Fibroblast of lung (primary cell): ENCODE data around the gene FBLN1. TPM values are rescaled to one million over a fixed set of nuclear protein-coding genes. Genes with fewer than 3 reads are reported as not detected.
"Not testable (repeated sequence)": the region's sequence is repeated elsewhere in the genome, so short reads cannot be mapped to it uniquely, and the experiment has no call there.

Source experiments
- DNase-seq, 2 donors: peaks; one replicate each; pipeline versions ENCODE4 v3.0.0 to v3.0.0-alpha.2; 2010; ENCODE audit warnings: low read depth in 2 of 2
- H2AFZ ChIP-seq: 2 replicates; pipeline ENCODE4 v1.5.1; 2012; ENCODE audit warnings: low read length, control low read depth, inconsistent platforms
- H3K27ac ChIP-seq: 2 replicates; pipeline ENCODE4 v1.5.1; 2011; ENCODE audit warnings: low read length, control low read depth; ENCODE audit not compliant: insufficient read depth
- H3K27me3 ChIP-seq: 2 replicates; pipeline ENCODE4 v1.5.1; 2011; ENCODE audit warnings: mild to moderate bottlenecking, low read length; ENCODE audit not compliant: control insufficient read depth, insufficient read depth
- H3K36me3 ChIP-seq: 2 replicates; pipeline ENCODE4 v1.5.1; 2011; ENCODE audit warnings: low read length; ENCODE audit not compliant: control insufficient read depth, insufficient read depth
- H3K4me1 ChIP-seq: 2 replicates; pipeline ENCODE4 v1.5.1; 2011; ENCODE audit warnings: low read length; ENCODE audit not compliant: control insufficient read depth, insufficient read depth; ENCODE audit errors: extremely low read depth
- H3K4me2 ChIP-seq: 2 replicates; pipeline ENCODE4 v1.5.1; 2011; ENCODE audit warnings: low read length, control low read depth; ENCODE audit not compliant: insufficient read depth; ENCODE audit errors: extremely low read depth
- H3K4me3 ChIP-seq, 4 experiments: fragments of 200-600 bp in 1 of 4; sonication (generic) in 1 of 4; replicated peaks in 1 of 4; 2 replicates each; pipeline ENCODE4 v1.5.1; 2011 to 2016; ENCODE audit warnings: low read length in 4 of 4, low read depth in 3 of 4, mild to moderate bottlenecking in 3 of 4, control low read depth in 2 of 4, inconsistent platforms in 1 of 4, mixed read lengths in 1 of 4; ENCODE audit not compliant: insufficient read depth in 1 of 4; ENCODE audit errors: control extremely low read depth in 1 of 4
- H3K79me2 ChIP-seq: 2 replicates; pipeline ENCODE4 v1.5.1; 2012; ENCODE audit warnings: mild to moderate bottlenecking, low read length, inconsistent platforms; ENCODE audit not compliant: control insufficient read depth, insufficient read depth
- H3K9ac ChIP-seq: 2 replicates; pipeline ENCODE4 v1.5.1; 2011; ENCODE audit warnings: mild to moderate bottlenecking, low read length, control low read depth; ENCODE audit not compliant: insufficient read depth
- H3K9me3 ChIP-seq: 2 replicates; pipeline ENCODE4 v1.5.1; 2012; ENCODE audit warnings: low read depth, low read length; ENCODE audit not compliant: control insufficient read depth, insufficient read depth
- H4K20me1 ChIP-seq: 2 replicates; pipeline ENCODE4 v1.5.1; 2011; ENCODE audit warnings: low read length; ENCODE audit not compliant: control insufficient read depth, insufficient read depth; ENCODE audit errors: extremely low read depth
- EZH2 ChIP-seq: IDR thresholded peaks from 2 replicates; pipeline ENCODE4 v1.5.1; 2012; ENCODE audit warnings: low read length, control low read depth, mild to moderate bottlenecking; ENCODE audit errors: missing control alignments
- polyA plus RNA-seq, 2 donors: library from polyadenylated mRNA; depleted of rRNA in 1 of 2; stranded (reverse) in 1 of 2; unstranded in 1 of 2; fragments of >200 nt; gene quantifications; 2 replicates each; pipeline ENCODE4 v1.2.1, GENCODE V29; 2011 to 2012; ENCODE audit warnings: missing spikeins in 1 of 2
- total RNA-seq: library from RNA; depleted of rRNA; stranded (reverse); fragments of >200 nt; gene quantifications from 2 replicates; pipeline ENCODE4 v1.2.1, GENCODE V29; 2014
- TF ChIP-seq, protein P1 (sequence below), 2 donors: IDR thresholded peaks in 1 of 2; conservative IDR thresholded peaks in 1 of 2; 1 replicate in 1 of 2; 2 replicates in 1 of 2; pipeline ENCODE4 v1.5.1; 2011 to 2012; ENCODE audit warnings: low read length in 2 of 2, control low read depth in 1 of 2, inconsistent platforms in 1 of 2, low read depth in 1 of 2, mild to moderate bottlenecking in 1 of 2

Gene FBLN1
- total and polyA plus RNA-seq, 2 donors (not counting 1 experiment from before 2014, with no cell fraction given) = 134 to 270 TPM

- Histone ChIP-seq H3K4me3 (no peak overlapping the region), H3K9ac (no peak overlapping the region), H2AFZ (no peak overlapping the region), H3K36me3 (peaks cover 7% of the 10 kb centered on the region), H3K79me2 (no peaks in the 10 kb centered on the region), H3K4me2 (no peak overlapping the region), H4K20me1 (no peaks in the 10 kb centered on the region), H3K27me3 (no peaks in the 10 kb centered on the region), H3K27ac (no peak overlapping the region), H3K9me3 (no peaks in the 10 kb centered on the region), H3K4me1 (peaks cover 23% of the 10 kb centered on the region)
- no peak for TF ChIP-seq EZH2
- TF ChIP-seq, protein P1, sequence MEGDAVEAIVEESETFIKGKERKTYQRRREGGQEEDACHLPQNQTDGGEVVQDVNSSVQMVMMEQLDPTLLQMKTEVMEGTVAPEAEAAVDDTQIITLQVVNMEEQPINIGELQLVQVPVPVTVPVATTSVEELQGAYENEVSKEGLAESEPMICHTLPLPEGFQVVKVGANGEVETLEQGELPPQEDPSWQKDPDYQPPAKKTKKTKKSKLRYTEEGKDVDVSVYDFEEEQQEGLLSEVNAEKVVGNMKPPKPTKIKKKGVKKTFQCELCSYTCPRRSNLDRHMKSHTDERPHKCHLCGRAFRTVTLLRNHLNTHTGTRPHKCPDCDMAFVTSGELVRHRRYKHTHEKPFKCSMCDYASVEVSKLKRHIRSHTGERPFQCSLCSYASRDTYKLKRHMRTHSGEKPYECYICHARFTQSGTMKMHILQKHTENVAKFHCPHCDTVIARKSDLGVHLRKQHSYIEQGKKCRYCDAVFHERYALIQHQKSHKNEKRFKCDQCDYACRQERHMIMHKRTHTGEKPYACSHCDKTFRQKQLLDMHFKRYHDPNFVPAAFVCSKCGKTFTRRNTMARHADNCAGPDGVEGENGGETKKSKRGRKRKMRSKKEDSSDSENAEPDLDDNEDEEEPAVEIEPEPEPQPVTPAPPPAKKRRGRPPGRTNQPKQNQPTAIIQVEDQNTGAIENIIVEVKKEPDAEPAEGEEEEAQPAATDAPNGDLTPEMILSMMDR (conservative IDR thresholded peaks at IDR 0.05 in 1 of 2, IDR thresholded peaks at IDR 0.05 in 1 of 2; ENCODE audit: low read depth in 1 of 2, low read length in 2 of 2) = no peak
- no peak for DNase-seq
These were observed 31.0 kb downstream of the FBLN1 start for GRCh38 chr22:45533703-45534102.

GRCh38 chr22:45534339-45535192, 31.9 kb downstream of the FBLN1 start:
- DNase-seq = peak; percentile 60 to 96

DNA sequence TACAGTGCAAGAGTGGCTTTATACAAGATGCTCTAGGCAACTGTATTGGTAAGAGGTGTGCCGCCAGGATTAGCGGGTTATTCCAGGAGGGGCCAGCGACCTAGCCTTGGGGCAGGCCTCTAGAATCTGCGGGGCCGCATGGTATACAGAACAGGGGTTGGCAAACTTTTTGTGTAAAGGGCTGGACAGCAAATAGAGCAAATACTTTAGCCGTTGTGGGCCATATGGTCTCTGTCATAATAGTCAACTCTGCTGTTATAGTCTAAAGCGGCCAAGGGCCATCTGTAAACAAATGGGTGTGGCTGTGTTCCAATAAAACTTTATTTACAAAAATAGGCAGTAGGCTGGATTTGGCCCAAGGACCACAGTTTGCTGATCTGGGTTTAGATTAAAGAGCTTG, 32.6 kb downstream of the FBLN1 start:
- peak in 1 of 2 donors; percentile 82 for DNase-seq
- no peak for TF ChIP-seq EZH2
- TF ChIP-seq, protein P1 (conservative IDR thresholded peaks at IDR 0.05 in 1 of 2, IDR thresholded peaks at IDR 0.05 in 1 of 2; ENCODE audit: low read depth in 1 of 2, low read length in 2 of 2) = no peak
- H3K9ac ChIP-seq = no peak overlapping the region
- H3K27ac ChIP-seq = no peak overlapping the region
- no peak overlapping the region for H3K4me3 ChIP-seq
- no peaks in the 10 kb centered on the region for H3K9me3 ChIP-seq
- H3K27me3 ChIP-seq = no peaks in the 10 kb centered on the region
- H4K20me1 ChIP-seq = no peaks in the 10 kb centered on the region
- H3K36me3 ChIP-seq = peaks cover 7% of the 10 kb centered on the region
- peak overlapping the region; percentile 8 for H3K4me2 ChIP-seq
- H2AFZ ChIP-seq = no peak overlapping the region
- peaks cover 23% of the 10 kb centered on the region for H3K4me1 ChIP-seq
- H3K79me2 ChIP-seq = no peaks in the 10 kb centered on the region

More at GRCh38 chr22:45534339-45535192, 31.9 kb downstream of the FBLN1 start:
- H3K9me3 ChIP-seq = no peaks in the 10 kb centered on the region
- no peaks in the 10 kb centered on the region for H3K27me3 ChIP-seq
- no peak overlapping the region for H3K4me2 ChIP-seq
- no peak overlapping the region for H2AFZ ChIP-seq
- no peak overlapping the region for H3K4me3 ChIP-seq
- no peak overlapping the region for H3K9ac ChIP-seq
- H3K36me3 ChIP-seq = peaks cover 7% of the 10 kb centered on the region
- no peaks in the 10 kb centered on the region for H3K79me2 ChIP-seq
- TF ChIP-seq EZH2 = no peak
- TF ChIP-seq, protein P1 (conservative IDR thresholded peaks at IDR 0.05 in 1 of 2, IDR thresholded peaks at IDR 0.05 in 1 of 2; ENCODE audit: low read depth in 1 of 2, low read length in 2 of 2) = no peak
- H3K27ac ChIP-seq = no peak overlapping the region
- no peaks in the 10 kb centered on the region for H4K20me1 ChIP-seq
- H3K4me1 ChIP-seq = peaks cover 24% of the 10 kb centered on the region

DNA sequence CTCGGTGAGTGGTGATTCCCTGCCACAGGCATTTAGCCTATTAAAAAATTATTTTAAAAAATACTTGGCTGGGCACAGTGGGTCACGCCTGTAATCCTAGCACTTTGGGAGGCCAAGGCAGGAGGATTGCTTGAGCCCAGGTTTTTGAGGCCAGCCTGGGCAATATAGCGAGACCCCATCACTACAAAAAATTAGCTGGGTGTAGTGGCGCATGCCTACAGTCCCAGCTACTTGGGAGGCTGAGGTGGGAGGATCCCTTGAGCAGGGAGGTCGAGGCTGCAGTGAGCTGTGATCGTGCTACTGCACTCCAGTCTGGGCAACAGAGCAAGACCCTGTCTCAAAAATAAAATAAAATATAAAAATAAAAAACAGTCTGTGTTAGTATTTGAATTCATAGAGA, 33.2 kb downstream of the FBLN1 start:
- H4K20me1 ChIP-seq, H3K27ac ChIP-seq: not testable (repeated sequence)

More for the DNA sequence above, 33.2 kb downstream of the FBLN1 start:
- H3K9me3 ChIP-seq, DNase-seq, H3K9ac ChIP-seq, H3K36me3 ChIP-seq, H2AFZ ChIP-seq, H3K79me2 ChIP-seq, H3K4me2 ChIP-seq, H3K27me3 ChIP-seq, H3K4me3 ChIP-seq: not testable (repeated sequence)
- peaks cover 19% of the 10 kb centered on the region for H3K4me1 ChIP-seq
